HG02840 (cell line): ENCODE measurements around the gene CARD14.
"Not testable (repeated sequence)": the region's sequence is repeated elsewhere in the genome, so short reads cannot be mapped to it uniquely, and the experiment has no call there.

Experiments used
- ATAC-seq: cut with Tn5 transposase; IDR thresholded peaks from one replicate; pipeline ENCODE4 v1.9.1; 2021; ENCODE audit warnings: mild to moderate bottlenecking, moderate library complexity, moderate number of reproducible peaks; ENCODE audit not compliant: unreplicated experiment, low FRiP score

The CARD14 gene

DNA sequence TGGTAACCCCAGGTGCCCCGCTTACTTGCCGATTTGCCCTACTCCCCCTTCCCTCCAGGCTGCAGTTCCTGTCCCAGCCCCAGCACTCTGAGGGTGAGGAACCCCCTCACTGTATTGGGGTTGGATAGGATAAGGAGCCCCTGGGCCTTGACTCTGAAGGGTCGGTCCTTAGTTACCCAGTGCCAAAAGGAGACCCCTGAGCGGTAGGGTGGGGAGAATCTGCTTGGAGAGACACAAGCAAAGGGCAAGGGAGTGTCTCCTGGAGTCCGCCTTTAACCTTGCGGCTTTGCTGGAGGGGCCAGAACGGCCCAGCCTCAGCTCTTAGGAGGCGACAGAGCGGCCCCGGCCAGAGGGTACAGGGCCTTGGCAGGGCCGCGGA lies 13.0 kb downstream of the CARD14 start:
- ATAC-seq: no peak

DNA sequence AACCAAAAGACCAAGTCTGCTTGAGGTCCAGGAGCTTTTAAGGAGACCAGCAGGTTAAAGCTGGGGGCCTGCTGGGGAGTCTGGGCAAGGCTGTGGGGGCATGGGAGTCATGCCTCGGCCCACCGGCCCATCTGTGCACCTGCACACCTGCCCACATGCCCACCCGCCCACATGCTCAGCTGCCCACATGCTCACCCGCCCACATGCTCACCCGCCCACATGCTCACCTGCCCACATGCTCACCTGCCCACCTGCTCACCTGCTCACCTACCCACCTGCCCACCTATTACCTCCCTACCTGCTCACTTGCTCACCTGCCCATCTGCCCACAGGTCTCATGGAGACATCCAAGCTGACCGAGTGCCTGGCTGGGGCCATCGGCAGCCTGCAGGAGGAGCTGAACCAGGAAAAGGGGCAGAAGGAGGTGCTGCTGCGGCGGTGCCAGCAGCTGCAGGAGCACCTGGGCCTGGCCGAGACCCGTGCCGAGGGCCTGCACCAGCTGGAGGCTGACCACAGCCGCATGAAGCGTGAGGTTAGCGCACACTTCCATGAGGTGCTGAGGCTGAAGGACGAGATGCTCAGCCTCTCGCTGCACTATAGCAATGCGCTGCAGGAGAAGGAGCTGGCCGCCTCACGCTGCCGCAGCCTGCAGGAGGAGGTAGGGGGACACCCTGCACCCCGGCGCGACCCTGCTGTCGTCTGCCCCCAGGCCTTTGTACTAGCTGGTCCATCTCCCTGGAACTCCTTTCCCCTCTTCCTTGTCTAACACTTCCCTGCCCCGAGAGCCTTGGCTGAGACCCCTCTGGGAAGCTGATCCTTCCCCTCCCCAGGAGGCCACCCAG lies 14.0 kb downstream of the CARD14 start:
- no peak for ATAC-seq

DNA sequence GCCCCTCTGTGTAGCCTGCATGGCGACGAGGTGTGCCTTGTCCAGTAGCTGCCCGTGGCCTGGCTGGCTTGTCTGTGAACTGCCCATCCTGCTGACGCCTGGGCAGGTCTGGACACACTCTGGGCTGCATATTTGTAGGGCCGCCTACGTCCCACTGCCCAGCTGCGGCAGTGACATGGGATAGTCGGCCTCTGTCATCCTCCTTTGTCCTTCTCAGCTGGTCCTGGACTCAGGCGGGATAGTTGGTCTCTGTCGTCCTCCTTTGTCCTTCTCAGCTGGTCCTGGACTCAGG lies 14.5 kb downstream of the CARD14 start:
- no peak for ATAC-seq

DNA sequence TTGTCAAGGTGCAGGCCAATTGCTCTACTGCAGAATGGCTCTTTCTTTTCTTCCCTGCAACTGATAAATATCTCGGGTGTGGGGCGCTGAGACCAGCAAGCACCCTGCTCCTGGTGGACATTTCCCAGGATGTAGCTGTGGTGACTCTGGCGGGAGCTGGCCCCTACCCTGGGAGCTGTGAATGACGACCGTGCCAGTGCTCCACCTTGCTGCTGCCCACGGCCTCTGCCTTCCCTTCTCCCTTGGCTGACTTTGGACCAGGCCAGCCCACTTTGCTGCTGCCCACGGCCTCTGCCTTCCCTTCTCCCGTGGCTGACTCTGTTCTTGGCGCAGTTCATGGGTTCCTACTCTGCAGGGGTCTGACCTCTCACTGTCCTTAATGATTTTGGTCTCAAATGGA lies 16.1 kb downstream of the CARD14 start:
- no peak for ATAC-seq

DNA sequence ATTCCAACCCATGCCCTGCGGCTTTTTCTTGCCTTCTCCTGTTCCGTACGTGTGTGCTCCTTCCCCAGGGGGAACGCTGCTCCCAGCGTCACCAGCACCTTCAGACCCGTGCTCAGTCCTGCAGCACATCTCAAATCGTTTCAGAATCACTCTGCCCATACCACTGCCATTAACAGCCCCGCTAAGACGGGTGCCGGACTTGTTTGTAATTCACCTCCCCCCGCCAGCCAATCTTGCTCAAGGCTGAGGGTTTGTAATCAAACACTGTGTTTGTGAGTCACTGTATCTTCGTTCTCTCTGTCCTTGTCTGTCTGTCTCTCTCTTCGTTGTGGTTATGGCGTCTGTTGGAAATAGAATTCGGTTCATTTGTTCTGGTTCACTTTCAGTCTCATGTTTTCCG lies 17.3 kb downstream of the CARD14 start:
- ATAC-seq: no peak

DNA sequence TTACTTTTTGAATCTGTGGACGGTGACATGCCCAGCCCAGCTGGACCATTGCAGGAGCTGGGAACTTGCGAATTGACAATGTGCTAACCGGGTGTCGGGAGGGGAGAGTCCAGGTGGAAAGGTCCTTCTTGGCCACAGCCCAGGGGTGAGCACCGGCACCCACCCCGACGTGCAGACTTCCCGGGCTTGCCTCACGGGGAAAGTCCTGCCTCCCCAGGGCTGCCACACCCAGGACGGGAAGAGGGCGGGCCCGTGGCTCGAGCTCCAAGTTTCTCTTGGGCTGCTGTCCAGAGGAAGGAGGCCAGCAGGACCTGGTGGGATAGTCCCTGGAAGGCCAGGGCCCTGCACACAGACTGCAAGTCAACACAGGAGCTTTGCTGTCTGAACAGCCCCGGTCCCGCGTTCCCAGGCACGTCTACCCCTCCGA lies 17.7 kb downstream of the CARD14 start:
- no peak for ATAC-seq

DNA sequence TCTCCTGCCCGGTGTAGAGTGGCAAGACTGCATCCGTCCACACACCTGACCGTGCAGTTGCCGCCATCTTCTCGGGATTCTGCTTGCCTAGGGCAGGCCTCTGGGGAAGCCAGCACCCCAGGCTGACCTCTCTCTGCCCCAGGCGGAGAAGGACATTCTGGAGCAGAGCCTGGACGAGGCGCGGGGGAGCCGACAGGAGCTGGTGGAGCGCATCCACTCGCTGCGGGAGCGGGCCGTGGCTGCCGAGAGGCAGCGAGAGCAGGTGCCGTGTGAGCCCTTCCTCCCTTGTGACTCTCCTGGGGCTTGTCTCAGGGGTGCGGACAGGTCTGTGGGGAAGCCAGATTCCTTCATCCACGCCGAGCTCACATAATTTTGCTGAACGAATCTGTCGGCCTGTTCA lies 19.8 kb downstream of the CARD14 start:
- ATAC-seq: no peak

DNA sequence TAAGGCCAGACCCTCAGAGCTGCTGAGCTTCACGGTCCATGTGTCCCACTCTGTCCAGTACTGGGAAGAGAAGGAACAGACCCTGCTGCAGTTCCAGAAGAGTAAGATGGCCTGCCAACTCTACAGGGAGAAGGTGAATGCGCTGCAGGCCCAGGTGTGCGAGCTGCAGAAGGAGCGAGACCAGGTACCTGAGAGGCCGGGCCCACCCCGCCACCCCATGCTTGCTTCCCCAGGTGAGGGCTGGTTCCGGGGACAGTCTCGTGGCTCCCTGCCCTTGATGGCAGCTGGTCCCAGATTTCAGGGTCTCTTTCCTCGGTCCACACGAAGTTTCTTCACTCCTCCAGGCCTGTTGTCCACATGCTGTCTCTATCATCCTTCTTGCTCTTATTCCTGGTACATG lies 20.9 kb downstream of the CARD14 start:
- no peak for ATAC-seq

DNA sequence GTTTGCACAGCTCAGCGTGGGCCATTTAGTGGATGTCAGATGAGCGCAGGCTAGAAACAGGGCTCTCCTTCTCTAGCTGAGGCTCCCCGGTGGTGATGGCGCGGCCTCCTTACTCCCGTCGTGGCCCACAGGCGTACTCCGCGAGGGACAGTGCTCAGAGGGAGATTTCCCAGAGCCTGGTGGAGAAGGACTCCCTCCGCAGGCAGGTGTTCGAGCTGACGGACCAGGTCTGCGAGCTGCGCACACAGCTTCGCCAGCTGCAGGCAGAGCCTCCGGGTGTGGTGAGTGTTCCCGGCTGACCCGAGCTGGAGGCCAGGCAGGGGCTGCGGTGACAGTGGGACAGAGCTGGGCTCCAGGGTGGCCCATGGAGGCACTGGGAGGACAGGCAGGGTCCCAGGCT lies 21.4 kb downstream of the CARD14 start:
- ATAC-seq: no peak

DNA sequence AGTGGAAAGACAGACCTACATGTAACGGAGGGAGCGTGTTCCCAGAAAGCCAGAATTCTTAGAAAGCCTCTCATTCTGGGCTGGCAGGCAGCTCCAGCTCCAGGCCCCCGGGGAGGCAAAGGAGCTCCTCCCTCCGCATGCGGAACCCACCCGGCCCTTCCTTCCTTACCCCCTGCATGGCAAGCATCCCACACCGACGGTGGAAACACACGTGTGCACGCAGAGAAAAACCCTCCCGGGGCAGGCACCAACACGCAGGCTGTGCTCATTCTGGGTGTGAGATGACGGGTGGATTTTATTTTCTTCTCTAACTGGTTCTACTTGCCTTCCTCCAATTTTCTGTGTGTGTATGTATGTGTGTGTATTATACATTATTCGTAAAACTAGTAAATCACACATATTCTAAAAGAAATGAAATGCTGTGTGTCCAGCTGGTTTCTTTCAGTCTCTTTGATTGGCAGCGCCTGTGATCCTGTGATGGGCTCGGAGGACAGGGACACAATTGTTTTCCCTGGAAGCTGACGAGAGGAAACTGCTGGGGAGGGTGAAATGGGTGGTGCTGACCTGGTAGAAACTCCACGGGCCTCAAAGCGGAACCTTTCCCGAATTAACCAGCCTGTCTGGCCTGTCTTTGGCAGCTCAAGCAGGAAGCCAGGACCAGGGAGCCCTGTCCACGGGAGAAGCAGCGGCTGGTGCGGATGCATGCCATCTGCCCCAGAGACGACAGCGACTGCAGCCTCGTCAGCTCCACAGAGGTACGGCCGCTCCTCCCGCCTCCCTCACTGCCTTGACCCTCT lies 22.2 kb downstream of the CARD14 start:
- no peak for ATAC-seq

DNA sequence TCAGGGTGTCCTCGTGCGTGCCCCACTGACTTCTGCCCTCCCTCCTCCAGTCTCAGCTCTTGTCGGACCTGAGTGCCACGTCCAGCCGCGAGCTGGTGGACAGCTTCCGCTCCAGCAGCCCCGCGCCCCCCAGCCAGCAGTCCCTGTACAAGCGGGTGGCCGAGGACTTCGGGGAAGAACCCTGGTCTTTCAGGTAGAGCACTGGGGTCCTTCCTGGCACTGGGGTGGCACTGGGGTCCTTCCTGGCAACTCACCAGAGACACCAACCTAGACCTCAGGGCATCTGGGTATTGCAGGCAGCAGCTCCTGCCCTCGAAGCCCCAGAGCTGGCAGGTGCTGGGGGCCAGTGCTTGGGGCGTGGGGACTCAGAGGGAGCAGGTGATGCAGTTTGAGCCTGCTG lies 25.3 kb downstream of the CARD14 start:
- ATAC-seq: no peak

DNA sequence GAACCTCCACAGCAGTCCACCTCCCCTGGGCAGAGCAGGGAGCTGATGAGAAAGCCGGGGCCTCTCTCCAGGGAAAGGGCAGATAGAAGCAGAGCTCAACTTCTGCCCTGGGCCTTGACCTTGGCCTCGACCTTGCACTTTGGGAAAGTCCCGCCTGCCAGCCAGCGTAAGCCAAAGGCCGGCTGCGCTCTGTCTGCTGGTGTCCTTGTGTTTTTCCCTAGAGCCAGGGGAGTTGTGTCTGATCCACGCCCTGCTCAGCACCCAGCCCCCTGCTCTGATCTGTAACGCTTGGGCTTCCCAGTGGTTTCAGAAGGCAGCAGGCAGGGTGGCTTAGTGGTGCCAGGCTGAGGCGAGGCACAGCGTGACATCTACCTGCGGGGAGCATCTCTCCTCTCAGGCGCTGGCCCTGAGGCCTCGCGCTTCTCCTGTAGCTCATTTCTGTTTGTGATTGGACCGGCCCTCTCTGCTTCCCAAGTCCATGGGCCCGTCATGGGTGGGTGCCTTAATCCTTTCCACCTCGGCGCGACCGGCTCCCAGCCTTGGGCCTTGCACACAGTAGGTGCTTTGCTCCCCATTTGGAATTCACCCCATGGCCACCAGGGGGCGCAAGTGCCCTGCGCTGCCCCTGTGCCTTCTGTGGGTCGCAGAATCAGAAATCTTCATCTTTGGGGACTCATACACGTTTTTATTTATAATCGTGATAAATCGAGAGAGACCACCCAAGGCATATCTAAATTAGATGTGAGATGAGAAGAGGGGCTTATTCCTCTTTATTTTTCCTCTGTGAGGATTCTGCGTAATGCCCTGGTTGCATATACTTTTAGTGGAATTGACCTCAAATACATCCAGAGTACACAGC lies 26.1 kb downstream of the CARD14 start:
- ATAC-seq: no peak

DNA sequence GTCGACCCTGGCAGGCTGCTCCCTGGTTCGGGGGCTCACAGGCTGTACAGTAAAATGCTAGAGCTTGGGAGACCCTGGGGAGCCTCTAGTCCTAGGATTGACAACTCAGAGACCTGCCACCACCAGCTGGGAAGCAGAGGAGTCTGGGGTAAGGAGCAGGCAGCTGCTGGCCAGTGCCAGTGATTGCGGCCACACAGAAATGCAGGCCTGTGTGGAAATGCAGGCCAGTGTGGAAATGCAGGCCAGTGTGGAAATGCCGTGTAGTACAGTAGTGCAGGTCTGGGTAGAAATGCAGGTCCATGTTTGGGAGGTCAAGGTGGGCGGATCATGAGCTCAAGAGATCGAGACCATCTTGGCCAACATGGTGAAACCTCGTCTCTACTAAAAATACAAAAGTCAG lies 26.8 kb downstream of the CARD14 start:
- ATAC-seq: no peak

DNA sequence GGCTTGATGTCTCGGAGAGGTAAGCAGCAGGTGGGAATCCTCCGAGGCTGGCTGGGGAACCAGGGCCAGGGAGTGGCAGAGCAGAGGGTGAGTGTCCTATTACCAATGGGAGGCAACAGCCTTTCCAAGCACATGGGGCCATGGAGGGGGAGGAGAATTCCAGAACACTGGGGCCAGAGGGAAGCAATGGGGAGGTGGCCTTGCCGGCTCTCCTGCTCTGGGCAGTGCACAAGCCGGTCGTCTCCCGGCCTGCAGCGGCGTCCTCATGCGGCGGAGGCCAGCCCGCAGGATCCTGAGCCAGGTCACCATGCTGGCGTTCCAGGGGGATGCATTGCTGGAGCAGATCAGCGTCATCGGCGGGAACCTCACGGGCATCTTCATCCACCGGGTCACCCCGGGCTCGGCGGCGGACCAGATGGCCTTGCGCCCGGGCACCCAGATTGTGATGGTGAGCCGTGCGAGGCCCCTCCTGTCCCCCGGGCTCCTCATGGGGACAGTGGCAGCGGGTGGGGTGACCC lies 28.4 kb downstream of the CARD14 start:
- ATAC-seq: no peak

DNA sequence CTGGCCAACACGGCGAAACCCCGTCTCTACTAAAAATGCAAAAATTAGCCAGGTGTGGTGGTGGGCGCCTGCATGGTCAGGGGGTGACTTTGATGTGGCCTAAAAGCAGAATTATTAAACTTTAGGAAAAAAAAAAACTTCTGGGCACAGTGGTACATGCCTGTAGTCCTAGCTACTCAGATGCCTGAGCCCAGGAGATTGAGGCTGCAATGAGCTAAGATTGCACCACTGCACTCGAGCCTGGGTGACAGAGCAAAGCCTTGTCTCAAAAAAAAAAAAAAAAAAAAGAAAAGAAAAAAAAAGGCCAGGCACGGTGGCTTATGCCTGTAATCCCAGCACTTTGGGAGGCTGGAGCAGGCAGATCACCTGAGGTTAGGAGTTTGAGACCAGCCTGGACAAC lies 29.5 kb downstream of the CARD14 start:
- not testable (repeated sequence) for ATAC-seq

DNA sequence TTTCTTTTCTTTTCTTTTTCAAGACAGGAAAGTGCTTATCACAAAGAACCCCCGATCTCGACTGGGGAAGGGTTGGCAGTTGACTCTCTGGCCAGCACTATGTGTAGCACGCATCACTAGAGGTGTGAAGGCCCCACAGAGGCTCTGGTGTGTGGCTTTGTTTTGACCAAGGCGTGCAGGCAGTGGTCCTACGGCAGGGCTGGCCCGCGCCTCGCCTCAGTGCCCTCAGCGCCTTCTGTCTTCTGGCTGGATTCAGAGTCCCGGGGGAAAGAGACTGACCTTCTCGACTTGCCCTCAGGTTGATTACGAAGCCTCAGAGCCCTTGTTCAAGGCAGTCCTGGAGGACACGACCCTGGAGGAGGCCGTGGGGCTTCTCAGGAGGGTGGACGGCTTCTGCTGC lies 31.6 kb downstream of the CARD14 start:
- ATAC-seq: no peak

DNA sequence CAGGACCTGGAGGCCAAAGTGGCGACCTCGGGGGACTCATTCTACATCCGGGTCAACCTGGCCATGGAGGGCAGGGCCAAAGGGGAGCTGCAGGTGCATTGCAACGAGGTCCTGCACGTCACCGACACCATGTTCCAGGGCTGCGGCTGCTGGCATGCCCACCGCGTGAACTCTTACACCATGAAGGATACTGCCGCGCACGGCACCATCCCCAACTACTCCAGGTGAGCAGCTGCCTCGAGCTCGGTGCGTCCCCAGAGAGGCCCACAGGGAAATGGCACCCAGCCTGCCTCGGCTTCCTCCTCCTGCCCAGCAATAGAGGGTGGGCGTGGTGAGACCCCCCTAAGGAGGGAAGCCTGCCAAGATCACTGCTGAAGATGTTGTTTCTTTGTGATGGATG lies 32.4 kb downstream of the CARD14 start:
- ATAC-seq: no peak

DNA sequence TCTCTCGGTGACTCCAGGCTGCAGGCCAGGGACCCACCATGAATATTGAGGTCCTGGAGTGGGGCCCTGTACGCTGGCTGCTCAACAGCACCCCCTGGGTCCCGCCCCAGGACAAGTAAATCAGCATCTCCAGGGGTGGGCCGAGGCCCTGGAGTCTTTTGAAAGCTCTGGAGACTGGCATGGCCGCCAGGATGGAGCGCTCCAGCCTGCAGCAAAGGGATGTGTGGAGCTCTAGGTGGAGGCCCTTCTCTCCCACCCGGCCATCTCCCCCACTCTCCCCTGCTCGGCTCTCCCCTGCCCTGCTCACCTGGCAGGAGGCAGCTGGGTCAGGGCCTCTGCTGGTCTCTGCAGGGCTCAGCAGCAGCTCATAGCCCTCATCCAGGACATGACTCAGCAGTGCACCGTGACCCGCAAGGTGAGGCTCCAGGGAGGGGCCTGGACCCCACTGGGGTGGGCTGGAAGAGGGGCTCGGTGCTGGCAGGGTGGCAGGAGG lies 33.7 kb downstream of the CARD14 start:
- ATAC-seq: no peak

DNA sequence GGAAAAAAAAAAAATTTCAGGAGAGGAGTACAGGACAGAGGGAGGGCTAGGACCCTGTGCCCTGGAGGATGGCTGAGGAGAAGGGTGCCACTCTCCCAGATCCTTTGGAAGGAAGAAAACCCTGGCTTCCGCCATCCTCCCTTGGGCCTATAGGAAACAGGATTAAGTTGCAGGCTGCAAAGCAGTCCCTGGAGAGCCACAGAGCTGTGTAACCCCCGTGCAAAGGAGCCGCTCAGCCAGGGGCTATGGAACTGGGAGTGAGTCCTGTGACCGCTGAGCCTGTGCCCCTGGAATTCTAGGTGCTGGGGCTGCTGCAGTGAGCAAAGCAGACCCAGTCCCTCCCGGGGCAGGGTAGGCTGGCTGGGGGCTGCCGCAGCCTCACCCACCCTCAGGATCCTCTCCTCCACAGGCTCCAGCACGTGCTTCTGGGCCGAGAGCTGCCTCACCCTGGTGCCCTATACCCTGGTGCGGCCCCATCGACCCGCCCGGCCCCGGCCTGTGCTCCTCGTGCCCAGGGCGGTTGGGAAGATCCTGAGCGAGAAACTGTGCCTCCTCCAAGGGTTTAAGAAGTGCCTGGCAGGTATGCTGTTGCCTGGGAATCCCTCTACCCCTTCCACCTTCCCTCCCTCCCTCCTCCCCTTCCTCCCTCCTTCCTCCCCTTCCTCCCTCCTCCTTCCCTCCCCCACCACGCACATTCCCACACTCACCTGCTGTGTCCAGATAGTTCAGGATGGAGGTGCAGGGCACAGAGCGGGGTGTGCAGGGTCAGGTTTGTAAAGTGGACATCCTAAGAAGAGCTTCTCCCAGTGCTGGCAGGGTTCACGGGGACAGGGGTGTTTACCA lies 35.0 kb downstream of the CARD14 start:
- ATAC-seq: no peak

DNA sequence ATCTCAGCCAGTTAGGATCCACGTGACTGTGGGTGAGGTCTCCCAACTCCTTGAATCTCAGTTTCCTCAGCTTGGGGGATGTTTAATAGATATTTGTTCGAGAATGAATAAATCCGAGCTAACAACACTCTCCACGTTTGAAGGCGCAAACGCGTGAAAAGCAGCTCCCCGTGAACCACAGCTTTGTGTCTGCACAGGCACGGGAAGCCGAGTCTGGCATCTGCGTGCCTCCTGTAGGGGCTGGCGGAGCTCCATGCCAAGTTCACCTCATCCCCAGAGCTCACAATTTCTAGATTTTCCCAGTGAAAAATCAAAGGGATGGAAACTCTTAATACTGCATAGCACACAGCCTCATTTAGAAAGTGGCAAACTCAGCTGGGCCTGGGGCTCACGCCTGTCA lies 36.0 kb downstream of the CARD14 start:
- ATAC-seq: no peak
